ENCODE results near the gene CCDC149.

The CCDC149 gene

DNA sequence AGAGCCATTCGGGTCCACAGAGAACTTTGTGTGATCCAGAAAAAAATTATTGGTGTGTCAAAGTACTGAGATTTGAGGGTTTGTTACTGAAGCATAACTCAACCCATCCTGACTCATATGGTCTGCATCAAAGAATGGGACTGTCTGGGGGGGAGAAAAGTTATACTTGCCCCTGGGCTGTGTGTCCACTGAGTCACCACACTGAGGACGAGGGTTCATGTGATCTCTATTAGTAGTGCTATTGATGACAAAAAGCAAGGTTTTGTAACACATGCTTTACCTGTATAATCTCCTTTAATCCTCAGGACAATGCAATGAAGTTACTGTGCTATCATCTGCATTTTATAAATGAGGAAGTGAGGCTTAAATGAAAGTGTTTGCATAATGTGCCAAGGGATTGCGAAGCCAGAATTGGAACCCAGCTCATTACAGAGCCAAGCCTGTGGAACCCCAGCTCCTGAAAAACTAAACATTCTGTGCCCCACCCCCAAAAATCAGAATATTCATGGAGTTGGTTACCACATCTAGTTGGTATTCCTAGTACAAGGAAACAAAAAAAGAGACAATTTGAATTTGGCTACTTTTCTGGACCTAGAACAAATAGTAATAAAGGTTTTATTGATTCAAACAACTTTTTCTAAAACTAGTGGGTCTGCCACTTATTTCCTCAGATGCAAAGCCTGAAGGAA lies 31.2 kb downstream of the CCDC149 start:
- DNase-seq (ENCODE audit: low read depth): no peak

DNA sequence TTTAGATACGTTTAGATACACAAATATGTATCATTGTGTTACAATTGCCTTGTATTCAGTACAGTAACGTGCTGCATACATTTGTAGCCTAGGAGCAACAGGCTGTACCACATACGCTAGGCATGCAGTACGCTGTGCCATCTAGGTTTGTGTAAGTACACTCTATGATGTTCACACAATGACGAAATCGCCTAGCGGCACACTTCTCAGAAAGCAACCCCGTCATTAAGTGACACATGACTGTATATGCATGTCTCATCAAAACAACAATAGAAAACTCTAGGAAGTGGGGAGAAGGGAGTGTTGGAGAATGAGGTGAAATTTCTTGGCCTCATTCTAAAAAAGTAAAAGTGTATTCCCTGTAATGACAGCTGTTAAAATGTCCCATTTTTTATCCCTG lies 32.7 kb downstream of the CCDC149 start:
- DNase-seq (ENCODE audit: low read depth): no peak

DNA sequence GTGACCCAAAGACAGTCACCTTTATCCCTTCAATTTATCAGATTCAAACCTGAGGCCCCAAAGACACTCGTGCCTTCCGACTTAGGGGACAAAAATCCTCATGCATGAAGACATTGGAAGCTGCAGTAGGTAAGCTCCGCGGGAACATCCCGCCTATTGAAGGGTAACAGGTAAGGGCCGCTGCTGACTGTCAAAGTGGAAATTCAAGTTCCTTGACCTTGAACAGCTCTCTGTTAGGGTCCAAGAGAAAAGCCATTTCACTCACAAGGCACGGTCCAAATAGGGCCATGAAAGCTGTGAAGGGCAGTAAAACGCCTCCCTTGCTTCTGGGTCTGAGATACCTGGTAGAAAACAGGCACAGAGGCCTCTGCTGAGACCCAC lies 34.2 kb downstream of the CCDC149 start:
- no peak for DNase-seq (ENCODE audit: low read depth)

DNA sequence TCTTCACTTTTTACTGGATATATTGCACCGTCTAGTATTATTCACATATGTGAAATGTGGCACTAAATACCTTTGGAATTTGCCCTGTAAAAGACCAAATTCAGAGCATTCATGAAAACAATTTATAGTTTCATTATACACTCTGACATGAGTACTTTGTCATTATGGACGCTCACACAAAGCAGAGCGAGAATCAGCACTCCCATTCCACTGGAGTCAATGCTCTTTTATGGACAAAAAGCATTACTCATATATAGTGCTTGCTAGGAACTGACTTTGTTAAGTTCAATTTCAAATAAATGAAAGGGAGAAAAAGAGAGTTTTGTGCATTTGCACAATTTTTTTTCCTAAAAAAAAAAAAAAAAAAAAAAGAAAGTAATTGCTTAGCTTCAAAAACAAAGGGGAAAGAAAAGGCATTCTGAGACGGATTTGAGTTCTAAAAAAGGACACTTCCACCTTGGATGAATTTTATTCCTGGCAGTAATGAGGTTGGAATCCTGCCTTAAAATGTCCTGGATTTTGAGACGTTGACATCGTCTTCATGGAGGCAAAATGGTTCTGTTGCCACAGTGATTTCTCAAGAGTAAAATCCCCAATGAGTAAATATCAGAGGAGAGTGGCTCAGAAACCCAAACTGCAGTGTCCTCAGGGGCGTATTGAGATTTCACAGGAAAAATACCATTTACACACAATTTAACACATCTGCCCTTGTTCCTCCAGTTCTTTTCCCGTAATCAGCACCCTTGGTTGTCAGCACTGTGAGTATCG lies 34.8 kb downstream of the CCDC149 start:
- DNase-seq (ENCODE audit: low read depth): no peak

DNA sequence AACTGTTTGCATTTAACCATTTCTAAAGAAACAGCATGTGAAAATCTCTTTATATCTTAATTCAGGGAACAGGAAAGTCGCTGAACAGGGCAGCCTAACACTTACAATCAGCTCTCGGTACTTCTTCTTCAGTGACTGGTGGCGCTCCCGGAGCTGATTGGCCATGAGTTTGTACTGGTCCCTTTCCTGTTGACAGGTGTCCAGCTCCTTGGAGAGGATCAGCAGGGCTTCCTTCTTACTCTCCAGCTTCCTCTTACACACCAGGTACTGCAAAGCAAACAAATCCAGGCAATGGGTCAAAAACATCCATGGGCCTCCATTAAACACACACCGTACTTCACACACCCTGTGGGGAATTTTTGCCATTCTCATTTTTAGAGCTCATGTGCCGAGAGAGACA lies 36.4 kb downstream of the CCDC149 start:
- no peak for DNase-seq (ENCODE audit: low read depth)

DNA sequence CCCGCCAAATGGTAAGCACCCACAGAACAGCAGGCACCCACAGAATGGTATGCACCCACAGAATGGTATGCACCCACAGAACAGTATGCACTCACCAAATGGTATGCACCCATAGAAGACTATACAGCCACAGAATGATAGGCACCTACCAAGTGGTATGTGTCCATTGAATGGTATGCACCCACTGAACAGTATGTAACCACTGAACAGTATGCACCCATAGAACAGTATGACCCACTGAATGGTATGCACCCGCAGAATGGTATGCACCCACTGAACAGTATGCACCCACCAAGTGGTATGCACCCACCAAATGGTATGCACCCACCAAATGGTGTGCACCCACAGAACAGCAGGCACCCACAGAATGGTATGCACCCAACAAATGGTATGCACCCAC lies 40.1 kb downstream of the CCDC149 start:
- DNase-seq (ENCODE audit: low read depth): no peak

DNA sequence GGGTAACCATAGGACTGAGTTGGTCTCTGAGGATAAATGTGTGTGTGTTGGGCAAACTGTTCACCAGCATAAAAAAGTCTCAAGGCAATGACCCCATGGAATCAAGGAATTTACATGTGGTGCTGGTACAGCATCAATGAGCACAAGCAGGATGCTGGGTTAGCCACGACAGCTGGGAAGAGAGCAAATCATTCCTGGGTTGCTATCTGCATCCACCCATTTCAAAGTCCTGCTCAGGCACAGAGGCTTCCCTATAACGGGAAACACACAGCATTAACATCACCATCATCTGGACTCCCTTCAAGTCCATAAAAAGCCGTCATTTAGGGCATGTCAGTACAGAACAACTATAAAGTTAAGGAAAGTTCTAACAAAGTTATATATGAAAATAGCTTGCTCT lies 41.6 kb downstream of the CCDC149 start:
- no peak for DNase-seq (ENCODE audit: low read depth)

DNA sequence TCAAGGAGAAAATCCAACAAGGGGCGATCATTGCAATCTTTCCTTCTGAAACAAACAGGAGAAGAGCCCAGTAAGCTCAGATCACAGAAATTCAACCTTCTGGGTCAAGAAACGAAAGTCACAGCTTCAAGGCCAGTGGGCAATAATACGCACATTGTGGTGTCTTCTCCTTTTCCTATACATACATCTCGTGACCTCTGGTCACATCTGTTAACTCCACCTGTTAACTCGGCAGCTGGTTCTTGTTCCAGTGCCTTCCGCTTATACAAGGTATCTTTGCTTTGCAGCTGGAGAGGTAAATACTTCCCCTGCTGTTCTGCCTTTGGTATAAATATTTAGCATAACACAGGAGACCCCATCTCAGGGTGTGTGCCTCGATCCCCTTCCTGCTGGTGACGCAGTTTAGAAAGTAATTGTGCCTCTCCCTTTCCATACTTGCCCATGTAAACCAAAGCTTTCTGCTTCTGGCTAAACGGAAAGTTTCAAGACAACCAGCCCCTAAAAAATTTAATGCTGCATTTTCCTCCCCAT lies 45.0 kb downstream of the CCDC149 start:
- DNase-seq (ENCODE audit: low read depth): no peak

DNA sequence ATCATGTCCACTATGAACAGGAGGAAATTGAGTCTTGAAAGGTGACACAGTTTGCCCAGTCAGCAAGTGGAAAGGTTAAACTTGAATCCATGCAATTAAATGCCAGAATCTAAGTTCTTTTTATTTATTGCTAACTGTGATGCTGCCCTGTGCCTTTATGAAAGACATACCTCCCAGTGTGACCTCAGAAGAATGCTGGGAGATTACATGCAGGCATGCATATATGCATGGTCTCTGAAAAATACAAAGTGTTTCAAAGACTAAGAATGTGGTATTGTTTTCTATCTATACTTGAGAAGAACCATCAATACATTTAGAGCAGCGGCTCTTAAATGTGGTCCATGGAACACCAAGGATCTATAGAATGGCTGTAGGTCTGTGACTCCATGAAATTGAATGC lies 45.6 kb downstream of the CCDC149 start:
- no peak for DNase-seq (ENCODE audit: low read depth)

DNA sequence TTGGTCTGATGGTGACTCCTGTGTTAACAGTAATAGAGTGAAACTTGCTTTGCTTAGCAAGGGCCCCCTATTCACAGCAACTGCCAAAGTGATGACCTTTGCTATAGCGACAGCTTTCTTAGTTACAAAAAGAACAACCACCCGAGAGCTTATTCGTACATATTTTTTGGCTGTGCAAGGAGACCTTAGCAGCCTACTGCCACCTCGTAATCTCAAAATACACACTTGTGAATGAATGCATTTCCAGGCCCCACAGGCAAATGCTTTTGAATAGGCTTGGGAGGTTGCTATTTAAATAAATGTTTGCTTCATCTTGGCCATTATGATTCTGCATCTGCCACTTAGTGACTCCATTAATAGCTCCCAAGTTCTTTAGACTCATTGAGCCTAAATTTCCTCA lies 47.4 kb downstream of the CCDC149 start:
- DNase-seq (ENCODE audit: low read depth): no peak

DNA sequence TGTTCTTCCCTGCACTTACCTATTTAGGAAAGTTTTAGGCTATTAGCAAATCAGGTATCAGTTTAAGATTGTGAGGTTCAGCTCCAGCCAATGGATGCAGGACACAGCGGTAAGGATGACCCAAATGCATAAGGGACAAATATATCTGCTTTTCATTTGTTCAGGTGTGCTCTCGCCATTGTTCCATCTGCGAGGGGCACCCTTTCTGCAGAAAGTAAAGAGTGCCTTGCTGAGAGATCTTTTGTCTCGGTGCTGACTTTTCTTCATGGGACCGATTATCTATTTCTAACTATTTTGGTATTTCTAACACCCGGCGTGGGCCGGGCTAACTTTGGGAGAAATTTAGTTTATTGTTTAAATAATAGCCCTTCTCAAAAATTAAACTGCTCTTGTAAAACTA lies 49.0 kb downstream of the CCDC149 start:
- DNase-seq (ENCODE audit: low read depth): no peak

DNA sequence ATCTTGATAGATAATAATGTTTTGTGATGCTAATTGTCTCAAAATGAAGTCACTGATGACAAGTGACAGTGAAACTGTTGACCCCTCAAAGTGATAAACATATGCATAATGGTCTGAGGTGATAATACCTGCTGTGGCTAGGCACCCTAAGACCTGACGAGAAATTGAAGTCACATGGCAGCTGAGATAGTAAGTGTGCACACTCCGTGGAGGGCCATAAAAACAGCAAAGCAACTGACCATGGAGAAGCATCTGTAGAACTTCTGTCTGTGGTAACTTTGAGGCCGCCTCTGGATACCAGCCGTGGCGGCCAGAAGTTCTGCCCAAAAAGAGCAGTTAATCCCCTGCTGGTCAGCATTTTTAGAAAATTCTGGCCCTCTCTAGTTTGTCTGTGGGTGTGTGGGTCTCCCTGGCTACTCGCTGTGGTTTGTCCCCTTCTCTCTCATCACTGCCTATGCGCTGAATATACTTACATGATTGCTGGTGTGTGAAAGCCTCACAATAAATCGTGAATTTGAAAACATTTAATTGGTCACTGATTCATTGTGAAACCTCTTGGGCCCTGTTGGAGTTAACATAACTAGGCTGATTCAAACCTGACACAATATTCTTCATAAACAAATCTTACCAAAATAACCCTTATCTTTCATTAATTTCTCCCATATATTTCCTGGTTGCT lies 50.6 kb downstream of the CCDC149 start:
- DNase-seq (ENCODE audit: low read depth): no peak

DNA sequence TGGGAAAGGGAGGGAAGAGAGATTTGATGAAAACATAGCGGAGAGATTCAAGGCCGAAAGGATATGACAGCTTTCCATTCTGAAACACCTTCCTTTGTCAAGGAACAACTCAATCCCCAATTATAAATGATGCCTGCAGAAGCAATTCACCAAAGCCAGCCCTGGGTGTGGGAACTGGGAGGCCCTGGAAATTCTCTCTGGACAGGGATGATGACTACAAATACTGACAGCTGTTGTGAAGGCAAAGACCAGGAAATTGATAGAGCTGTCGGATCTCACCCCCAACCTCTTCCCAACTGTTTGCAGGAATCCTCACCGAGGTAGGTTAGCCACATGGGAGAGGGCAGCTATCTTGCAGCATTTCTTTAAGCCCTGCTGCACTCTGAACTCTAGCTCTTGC lies 54.3 kb downstream of the CCDC149 start:
- no peak for DNase-seq (ENCODE audit: low read depth)

DNA sequence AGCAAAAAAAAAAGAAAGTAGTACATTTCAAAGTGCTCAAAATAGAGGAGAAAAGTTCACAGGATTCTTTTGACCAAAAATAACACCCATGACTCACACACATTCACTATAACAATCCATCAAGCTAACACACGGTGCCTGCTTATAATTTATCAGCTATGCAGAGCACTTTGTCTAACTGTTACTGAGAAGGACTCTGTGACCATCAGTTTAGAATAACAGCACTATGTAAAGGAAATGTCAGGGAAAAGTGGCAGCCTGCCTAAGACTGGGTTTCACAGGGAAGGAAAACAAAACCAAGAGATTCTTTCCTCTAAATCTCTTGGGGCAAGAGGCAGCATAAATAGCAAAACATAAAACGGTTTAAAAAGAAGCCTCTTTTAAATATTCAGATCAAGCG lies 54.8 kb downstream of the CCDC149 start:
- DNase-seq (ENCODE audit: low read depth): no peak

DNA sequence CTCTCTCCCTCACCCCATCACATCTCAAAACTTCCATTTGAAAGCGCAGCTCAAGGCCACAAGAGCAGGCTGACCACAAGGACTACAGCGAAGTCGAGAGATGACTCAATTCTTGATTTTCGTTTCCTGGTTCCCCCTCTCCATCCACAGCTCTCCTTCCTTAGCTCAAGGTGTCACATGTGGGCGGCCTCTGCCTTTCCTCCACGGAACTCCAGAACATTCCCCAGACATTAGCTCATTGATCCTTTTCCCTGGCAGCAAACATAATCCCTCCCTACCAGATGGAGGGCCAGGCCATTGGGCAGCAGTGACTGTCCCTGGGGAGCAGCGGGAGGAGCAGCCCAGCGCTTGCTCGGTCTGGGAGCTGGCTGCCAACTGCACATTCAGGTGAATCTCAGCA lies 56.3 kb downstream of the CCDC149 start:
- no peak for DNase-seq (ENCODE audit: low read depth)

DNA sequence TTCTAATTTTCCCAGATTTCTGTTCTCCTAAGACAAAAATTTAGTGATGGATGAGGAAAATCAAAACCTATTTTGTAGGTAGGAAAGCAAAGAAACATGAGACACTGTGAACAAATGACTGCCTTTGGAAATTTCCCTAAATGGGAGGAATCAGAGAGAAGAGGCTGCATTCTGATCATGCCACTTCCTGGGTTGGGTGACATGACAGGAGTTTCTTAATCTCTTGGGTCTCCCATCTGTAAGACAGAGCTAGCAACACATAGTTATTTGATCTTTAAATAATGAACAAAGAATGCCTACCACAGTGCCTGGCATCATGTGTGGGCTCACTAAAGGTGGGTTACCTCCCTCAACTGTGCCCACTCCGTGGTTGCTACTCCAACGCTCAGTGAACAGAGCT lies 57.1 kb downstream of the CCDC149 start:
- DNase-seq (ENCODE audit: low read depth): no peak

DNA sequence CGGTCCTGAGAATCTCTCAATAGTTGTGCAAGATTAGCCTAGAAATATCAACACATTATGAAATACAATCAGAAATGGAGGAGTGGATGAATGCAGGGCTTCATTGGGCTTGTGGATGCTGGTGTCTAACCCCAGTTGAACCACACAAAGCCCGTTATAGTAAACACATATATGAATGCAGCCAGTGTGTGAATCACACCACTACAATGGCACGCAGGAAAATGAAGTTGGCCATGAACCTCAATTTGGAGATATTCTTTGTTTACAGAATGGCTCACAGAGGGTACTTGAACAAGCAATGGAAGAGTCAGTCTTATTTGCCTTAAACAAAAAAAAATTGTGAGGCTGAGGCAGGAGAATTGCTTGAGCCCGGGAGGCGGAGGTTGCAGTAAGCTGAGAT lies 59.7 kb downstream of the CCDC149 start:
- DNase-seq (ENCODE audit: low read depth): no peak

DNA sequence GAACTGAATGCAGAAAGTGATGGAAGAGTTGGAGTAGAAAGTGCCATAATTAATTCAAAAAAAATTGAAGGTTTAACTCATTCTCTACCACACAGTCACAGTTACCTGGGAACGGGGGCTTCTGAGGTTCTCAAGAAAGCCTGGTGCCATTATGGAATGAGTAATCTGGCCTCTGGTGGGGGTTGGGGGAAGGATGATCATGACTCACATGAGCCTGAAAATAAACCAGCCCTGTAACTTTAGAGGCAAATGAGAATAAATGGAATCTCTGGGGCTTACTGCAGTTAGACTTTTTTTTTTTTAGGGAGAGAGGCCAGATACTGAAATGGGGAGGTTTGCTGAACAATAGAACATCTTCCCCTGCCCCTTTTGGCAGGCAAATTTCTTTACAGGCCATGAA lies 62.2 kb downstream of the CCDC149 start:
- DNase-seq (ENCODE audit: low read depth): no peak

DNA sequence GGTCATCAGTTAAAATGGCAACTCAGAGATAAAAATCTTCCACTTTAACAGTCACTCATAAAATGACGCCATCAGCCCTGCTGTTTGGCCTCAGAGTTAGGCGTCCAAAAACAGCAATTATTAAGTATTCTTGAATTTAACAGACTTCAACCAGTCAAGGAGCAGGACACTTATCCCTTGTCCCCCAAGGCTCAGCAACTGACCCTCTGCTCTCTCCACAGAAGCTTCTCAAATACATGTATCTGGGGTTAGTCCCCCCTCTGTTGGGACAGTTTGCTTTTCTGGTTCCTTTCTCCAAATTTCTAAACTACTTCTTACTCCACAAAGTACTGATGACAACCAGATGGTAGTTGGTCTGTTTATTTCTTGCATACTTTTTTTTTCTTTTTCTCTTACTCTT lies 63.1 kb downstream of the CCDC149 start:
- no peak for DNase-seq (ENCODE audit: low read depth)

DNA sequence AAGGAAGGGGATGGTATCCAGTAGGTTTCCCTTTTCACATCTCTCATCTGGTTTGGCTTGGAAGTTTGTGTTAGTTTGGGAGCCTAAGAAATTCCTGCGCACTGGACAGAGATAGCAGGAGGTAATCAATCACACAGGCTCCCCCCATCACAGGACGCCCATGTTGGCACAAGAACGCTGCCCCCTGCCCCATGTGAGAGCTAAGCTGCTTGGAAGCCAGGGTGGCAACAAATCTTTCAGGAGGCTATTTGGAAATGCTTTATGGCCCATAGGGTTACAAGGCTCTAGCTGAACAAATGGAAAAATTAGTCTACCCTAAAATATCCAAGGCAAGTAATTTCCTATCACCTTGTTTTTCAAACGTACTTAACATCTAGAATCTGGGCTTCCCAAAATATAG lies 63.5 kb downstream of the CCDC149 start:
- no peak for DNase-seq (ENCODE audit: low read depth)

DNA sequence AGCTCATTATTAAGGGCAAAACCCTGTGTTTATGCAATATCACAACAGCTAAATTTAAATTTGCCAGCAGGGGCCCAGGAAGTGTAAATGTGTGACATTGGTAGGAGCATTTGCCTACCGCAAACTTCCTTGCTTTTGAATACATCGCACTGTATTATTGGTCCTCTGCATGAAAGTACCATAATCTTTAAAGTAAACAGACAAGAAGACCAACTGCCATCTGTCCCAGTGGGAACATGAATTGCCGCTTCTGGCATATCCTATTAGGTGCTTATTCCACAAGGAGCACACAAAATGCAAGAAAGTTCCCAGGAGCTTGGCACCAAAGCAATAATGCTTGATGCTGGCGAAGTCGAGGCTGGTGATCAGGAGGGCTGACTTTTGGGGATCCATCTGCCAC lies 66.1 kb downstream of the CCDC149 start:
- DNase-seq (ENCODE audit: low read depth): no peak

DNA sequence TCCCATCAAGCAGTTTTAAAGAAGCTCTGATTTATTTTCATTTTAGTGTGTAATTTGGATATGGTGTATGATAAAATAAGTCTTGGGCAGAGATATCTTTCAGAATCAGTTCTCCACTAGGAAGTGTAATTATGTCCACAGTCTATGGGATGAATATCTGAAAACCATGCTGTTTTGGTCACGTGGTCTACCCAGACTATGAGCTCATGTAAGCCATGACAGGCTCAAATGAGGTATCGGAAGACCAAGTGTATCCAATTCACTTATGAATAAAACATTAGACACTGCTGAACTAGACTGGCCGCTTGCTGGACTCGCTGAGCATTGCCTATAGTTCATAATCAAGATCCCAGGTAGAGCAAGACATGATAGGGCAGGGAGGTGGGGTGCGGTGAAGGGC lies 66.9 kb downstream of the CCDC149 start:
- no peak for DNase-seq (ENCODE audit: low read depth)

DNA sequence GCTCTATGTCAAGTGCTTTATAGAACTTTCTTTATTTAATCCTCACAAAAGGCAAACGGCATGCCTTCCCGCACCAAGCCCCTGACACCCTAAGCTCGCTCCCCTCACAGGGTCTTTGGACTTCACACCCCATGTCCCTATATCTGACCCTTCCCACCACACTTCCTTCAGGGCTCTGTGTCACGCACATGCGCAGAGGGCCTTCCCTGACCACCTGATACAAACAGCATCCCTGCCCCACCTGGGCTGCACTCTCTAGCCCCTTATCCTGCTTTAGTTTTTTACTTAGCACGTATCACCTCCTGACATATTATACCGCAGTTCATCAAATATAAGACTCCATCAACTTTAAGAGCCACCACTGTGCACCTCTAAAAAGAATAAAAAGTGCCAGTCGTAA lies 67.7 kb downstream of the CCDC149 start:
- DNase-seq (ENCODE audit: low read depth): no peak
